ENCODE measurements around the gene PYCARD.

- TF ChIP-seq CTCF (IDR thresholded peaks at IDR 0.05), result no peak
- no peak for TF ChIP-seq POLR2A (IDR thresholded peaks at IDR 0.05)
Observed at GRCh38 chr16:31221357-31222160, 19.0 kb upstream of the PYCARD start.
